Colonic mucosa (tissue), 4 donors: ENCODE data around the gene RPP38. TPM values are rescaled to one million over a fixed set of nuclear protein-coding genes. Genes with fewer than 3 reads are reported as not detected.

Experiments used
- DNase-seq: peaks from one replicate; pipeline ENCODE4 v3.0.0-alpha.2; 2020
- H3K27ac ChIP-seq: fragments of 200-600 bp; one replicate; pipeline ENCODE4 v1.8.0; 2021
- H3K27me3 ChIP-seq: fragments of 200-600 bp; one replicate; pipeline ENCODE4 v1.8.0; 2021
- H3K36me3 ChIP-seq: fragments of 200-600 bp; one replicate; pipeline ENCODE4 v1.8.0; 2021
- H3K4me1 ChIP-seq: fragments of 200-600 bp; one replicate; pipeline ENCODE4 v1.8.0; 2021; ENCODE audit warnings: mild to moderate bottlenecking
- H3K4me3 ChIP-seq: fragments of 200-600 bp; one replicate; pipeline ENCODE4 v1.8.0; 2021
- H3K9ac ChIP-seq, 2 donors: one replicate each; pipeline ENCODE4 v1.7.0; 2013; ENCODE audit warnings: control low read depth in 2 of 2, low read depth in 2 of 2, low read length in 2 of 2
- H3K9me3 ChIP-seq: fragments of 200-600 bp; one replicate; pipeline ENCODE4 v1.8.0; 2021
- intact Hi-C: fragments of 100-400 bp; cut with DNase I; formaldehyde crosslinking; loops from one replicate; pipeline ENCODE4 v1.14.1; 2022
- total RNA-seq, 2 donors: library from RNA; stranded (reverse); fragmentation: NEBNext Ultra II Directional in 1 of 2; extraction: Animal tissue kit (Norgen Biotek cat#: 25700) in 1 of 2; gene quantifications; one replicate each; pipeline ENCODE4 v1.2.1, GENCODE V29; 2021
- TF ChIP-seq, protein P1 (sequence below): fragments of 200-600 bp; IDR thresholded peaks from one replicate; pipeline ENCODE4 v1.8.0; 2022; ENCODE audit warnings: antibody characterized with exemption, mild to moderate bottlenecking
- donor health status: healthy.
- donor health status: DM: no; HTN: no; CAD: no.
- donor health status: DM: no; HTN: no; CAD: no.

The RPP38 gene
- total RNA-seq, 2 donors from 2014 or later: 17.1 to 17.8 TPM

- no peaks in the 10 kb centered on the region for H3K27me3 ChIP-seq
- intact Hi-C loops: no loop called here
- H3K9me3 ChIP-seq: no peaks in the 10 kb centered on the region
- H3K9ac ChIP-seq: no peak overlapping the region
- H3K36me3 ChIP-seq: no peaks in the 10 kb centered on the region
- TF ChIP-seq, protein P1, sequence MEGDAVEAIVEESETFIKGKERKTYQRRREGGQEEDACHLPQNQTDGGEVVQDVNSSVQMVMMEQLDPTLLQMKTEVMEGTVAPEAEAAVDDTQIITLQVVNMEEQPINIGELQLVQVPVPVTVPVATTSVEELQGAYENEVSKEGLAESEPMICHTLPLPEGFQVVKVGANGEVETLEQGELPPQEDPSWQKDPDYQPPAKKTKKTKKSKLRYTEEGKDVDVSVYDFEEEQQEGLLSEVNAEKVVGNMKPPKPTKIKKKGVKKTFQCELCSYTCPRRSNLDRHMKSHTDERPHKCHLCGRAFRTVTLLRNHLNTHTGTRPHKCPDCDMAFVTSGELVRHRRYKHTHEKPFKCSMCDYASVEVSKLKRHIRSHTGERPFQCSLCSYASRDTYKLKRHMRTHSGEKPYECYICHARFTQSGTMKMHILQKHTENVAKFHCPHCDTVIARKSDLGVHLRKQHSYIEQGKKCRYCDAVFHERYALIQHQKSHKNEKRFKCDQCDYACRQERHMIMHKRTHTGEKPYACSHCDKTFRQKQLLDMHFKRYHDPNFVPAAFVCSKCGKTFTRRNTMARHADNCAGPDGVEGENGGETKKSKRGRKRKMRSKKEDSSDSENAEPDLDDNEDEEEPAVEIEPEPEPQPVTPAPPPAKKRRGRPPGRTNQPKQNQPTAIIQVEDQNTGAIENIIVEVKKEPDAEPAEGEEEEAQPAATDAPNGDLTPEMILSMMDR: no peak
- no peaks in the 10 kb centered on the region for H3K4me1 ChIP-seq
- H3K4me3 ChIP-seq: no peak overlapping the region
- H3K27ac ChIP-seq: no peak overlapping the region
- no peak for DNase-seq
Observed at GRCh38 chr10:15144788-15145187, 47.6 kb downstream of the RPP38 start.

DNA sequence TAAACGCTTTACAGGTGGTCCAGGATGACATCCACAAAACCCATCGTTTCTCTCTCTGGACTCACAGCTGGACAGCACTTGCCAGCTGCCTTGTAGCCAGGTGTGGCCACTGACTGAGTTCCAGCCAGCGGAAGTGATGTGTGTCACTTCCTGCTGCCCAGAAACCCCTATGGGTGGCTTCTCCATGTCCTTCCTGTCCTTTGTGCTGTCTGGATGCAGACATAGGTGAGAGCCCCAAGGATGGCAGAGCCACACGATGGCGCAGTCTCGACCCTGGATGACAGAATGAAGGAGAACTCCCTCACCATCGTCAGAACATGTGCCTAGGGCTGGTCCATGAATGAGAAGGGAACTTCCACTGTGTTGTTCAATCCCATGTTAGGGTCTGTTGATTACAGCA lies 49.2 kb downstream of the RPP38 start:
- no peak overlapping the region for H3K9ac ChIP-seq
- no peak overlapping the region for H3K4me3 ChIP-seq
- H3K27ac ChIP-seq: no peak overlapping the region
- TF ChIP-seq, protein P1: no peak
- intact Hi-C loops: no loop called here
- no peaks in the 10 kb centered on the region for H3K36me3 ChIP-seq
- no peaks in the 10 kb centered on the region for H3K4me1 ChIP-seq
- no peak for DNase-seq
- no peaks in the 10 kb centered on the region for H3K27me3 ChIP-seq
- no peaks in the 10 kb centered on the region for H3K9me3 ChIP-seq

DNA sequence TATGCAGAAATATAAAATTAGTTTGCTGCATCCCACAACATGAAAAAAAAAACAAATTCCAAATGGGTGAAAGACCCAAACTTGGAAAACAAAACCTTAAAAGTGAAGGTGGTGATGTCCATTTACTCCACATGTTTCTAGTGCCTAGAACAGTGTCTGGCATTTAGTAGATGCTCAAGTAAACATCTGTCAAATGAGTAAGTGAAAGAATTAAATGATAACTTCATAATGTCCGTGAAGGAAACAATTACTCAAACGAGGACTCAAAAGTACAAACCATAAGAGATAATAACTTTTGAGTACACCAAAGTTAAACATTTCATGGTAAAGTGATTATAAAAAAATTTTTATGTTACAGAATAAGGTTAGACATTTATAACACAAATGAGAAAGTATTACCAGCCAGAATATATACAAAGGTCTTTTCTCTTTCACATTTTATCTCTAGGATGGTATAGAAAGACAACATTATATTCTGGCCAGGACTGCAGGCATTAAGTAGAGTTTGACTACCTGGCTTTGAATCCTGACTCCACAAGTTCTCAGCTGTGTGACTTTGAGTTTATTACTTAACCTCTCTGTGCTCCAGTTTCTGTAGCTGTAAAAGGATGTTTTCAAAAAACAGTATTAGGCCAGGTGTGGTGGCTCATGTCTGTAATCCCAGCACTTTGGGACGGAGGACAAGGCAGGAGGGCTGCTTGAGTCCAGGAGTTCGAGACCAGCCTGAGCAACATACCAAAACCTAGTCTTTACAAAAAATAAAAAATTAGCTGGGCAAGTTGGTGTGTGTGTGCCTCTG lies 50.6 kb downstream of the RPP38 start:
- TF ChIP-seq, protein P1: no peak
- DNase-seq: no peak
- no peak overlapping the region for H3K9ac ChIP-seq

GRCh38 chr10:15149042-15149771 lies 52.1 kb downstream of the RPP38 start:
- Histone ChIP-seq H3K9me3 (no peaks in the 10 kb centered on the region), H3K27ac (no peak overlapping the region), H3K36me3 (no peaks in the 10 kb centered on the region), H3K4me3 (no peak overlapping the region), H3K4me1 (no peaks in the 10 kb centered on the region), H3K9ac (no peak overlapping the region), H3K27me3 (no peaks in the 10 kb centered on the region)
- intact Hi-C loops: no loop called here
- DNase-seq: no peak
- TF ChIP-seq, protein P1: no peak

More for the DNA sequence above, 50.6 kb downstream of the RPP38 start:
- no peak overlapping the region for H3K27ac ChIP-seq
- no peak overlapping the region for H3K4me3 ChIP-seq
- intact Hi-C loops: no loop called here
- no peaks in the 10 kb centered on the region for H3K4me1 ChIP-seq
- no peaks in the 10 kb centered on the region for H3K9me3 ChIP-seq
- no peaks in the 10 kb centered on the region for H3K27me3 ChIP-seq
- H3K36me3 ChIP-seq: no peaks in the 10 kb centered on the region

GRCh38 chr10:15150563-15150962 lies 53.4 kb downstream of the RPP38 start:
- no peak overlapping the region for H3K27ac ChIP-seq
- DNase-seq: no peak
- no peaks in the 10 kb centered on the region for H3K36me3 ChIP-seq
- H3K4me1 ChIP-seq: no peaks in the 10 kb centered on the region
- intact Hi-C loops: no loop called here
- no peaks in the 10 kb centered on the region for H3K9me3 ChIP-seq
- H3K27me3 ChIP-seq: no peaks in the 10 kb centered on the region
- TF ChIP-seq, protein P1: no peak
- no peak overlapping the region for H3K9ac ChIP-seq
- no peak overlapping the region for H3K4me3 ChIP-seq
